ENCODE measurements around the gene DVL3.
A peak's percentile ranks its signal among the peaks of the same experiment; 100 is the strongest.
"Not testable (repeated sequence)": the region's sequence is repeated elsewhere in the genome, so short reads cannot be mapped to it uniquely, and the experiment has no call there.

The DVL3 gene

DNA sequence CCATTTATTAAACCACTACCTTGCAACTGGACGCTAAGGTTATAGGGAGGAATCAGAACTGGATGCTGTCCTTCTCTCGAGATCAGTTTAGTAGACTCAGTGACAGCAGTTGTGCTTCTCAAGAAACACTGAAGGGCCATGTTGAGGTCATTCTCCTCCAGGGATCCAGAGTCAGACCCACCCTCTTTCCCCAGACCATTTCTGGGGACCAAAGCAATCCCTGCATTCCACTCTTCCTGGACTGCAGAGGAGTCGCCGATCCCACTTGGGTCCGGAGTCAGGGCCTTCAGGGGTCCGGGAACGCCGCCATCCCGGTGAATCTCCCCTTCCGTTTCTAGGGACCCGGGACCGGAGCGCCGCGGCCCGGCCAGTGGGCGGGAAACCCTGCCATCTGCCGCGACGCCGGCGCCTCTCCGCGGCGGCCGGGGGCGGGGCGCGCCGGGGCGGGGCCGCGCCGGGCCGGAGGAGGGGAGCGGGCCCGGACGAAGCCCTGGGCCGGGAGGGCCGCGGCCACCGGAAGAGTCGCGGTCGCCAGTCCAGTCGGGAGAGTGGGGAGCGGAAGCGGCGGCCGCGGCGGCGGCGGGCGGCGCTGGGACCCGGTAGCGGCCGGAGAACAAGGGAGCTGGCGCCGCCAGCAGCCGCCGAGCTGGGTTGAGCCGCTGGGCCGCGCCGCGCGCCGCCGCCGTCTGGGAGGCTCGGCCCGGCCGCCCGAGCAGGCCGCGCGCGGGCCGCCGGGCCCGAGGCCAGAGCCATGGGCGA, at the start of gene DVL3:
TSS of gene DVL3 (plus strand) at position 493 of the 759 bp plus-strand sequence. CDS start at position 752, 259 bp downstream.
- TF ChIP-seq, protein P1, sequence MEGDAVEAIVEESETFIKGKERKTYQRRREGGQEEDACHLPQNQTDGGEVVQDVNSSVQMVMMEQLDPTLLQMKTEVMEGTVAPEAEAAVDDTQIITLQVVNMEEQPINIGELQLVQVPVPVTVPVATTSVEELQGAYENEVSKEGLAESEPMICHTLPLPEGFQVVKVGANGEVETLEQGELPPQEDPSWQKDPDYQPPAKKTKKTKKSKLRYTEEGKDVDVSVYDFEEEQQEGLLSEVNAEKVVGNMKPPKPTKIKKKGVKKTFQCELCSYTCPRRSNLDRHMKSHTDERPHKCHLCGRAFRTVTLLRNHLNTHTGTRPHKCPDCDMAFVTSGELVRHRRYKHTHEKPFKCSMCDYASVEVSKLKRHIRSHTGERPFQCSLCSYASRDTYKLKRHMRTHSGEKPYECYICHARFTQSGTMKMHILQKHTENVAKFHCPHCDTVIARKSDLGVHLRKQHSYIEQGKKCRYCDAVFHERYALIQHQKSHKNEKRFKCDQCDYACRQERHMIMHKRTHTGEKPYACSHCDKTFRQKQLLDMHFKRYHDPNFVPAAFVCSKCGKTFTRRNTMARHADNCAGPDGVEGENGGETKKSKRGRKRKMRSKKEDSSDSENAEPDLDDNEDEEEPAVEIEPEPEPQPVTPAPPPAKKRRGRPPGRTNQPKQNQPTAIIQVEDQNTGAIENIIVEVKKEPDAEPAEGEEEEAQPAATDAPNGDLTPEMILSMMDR (conservative IDR thresholded peaks at IDR 0.05; ENCODE audit: low read depth, low read length) = no peak
- DNase-seq (ENCODE audit: low read depth) = no peak
- peak within 1 kb of the TSS; percentile 99 for H3K4me3 ChIP-seq (ENCODE audit: low read length)

DNA sequence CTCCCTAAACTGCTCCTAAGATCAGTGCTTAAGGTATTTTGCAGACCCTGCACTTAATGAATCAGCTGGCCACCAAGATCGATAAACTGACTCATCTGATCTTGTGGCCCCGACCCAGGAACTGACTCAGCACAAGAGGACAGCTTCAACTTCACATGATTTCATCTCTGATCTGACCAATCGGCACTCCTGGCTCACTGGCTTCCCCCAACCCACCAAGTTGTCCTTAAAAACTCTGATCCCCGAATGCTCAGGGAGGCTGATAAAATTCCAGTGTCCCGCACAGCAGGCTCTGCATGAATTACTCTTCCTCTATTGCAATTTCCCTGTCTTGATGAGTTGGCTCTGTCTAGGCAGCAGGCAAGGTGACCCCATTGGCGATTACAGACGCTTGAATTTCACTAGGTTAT, 44.9 kb upstream of the DVL3 start:
- H3K4me3 ChIP-seq (ENCODE audit: low read length) = peak overlapping the region; percentile 14
- TF ChIP-seq, protein P1 (conservative IDR thresholded peaks at IDR 0.05; ENCODE audit: low read depth, low read length) = no peak
- no peak for DNase-seq (ENCODE audit: low read depth)

DNA sequence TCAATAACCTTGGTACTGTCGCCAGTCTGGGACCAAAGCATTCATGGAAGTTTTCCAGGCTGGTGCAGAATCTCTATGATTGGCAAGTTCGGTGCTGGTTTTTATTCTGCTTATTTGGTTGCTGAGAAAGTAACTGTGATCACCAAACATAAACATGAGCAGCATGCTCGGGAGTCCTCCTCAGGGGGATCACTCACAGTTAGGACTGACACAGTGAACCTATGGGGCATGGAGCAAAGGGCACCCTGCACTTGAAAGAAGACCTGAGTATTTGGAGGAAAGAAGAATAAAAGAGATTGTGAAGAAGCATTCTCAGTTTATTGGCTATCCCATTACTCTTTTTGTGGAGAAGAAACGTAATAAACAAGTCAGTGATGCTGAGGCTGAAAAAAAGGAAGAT, 39.2 kb upstream of the DVL3 start:
- no peak overlapping the region for H3K4me3 ChIP-seq (ENCODE audit: low read length)
- DNase-seq (ENCODE audit: low read depth) = no peak
- TF ChIP-seq, protein P1 (conservative IDR thresholded peaks at IDR 0.05; ENCODE audit: low read depth, low read length) = no peak

DNA sequence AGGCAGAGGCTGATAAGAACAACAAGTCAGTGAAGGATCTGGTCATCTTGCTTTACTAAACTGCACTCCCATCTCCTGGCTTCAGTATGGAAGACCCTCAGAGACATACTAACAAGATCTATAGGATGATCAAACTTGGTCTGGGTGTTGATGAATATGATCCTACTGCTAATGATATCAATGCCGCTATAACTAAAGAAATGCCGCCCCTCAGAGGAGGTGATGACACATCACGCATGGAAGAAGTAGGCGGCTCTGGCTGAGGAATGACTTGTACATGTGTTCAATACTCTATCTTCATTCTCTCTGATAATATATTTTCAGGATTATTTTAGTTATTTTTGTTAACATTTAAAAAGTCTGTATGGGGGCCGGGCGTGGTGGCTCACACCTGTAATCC, 37.5 kb upstream of the DVL3 start:
- H3K4me3 ChIP-seq (ENCODE audit: low read length) = no peak overlapping the region
- TF ChIP-seq, protein P1 (conservative IDR thresholded peaks at IDR 0.05; ENCODE audit: low read depth, low read length) = no peak
- no peak for DNase-seq (ENCODE audit: low read depth)

DNA sequence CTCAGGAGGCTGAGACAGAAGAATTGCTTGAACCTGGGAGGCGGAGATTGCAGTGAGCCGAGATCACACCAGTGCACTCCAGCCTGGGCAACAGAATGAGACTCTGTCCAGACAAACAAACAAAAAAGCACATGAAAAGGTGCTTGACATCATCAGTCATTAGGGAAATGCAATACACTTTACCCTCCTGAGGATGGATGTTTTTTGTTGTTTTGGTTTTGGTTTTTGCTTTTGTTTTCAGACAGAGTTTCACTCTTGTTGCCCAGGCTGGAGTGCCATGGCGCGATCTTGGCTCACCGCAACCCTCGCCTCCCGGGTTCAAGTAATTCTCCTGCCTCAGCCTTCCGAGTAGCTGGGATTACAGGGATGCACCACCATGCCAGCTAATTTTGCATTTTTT, 34.1 kb upstream of the DVL3 start:
- H3K4me3 ChIP-seq (ENCODE audit: low read length); DNase-seq (ENCODE audit: low read depth): not testable (repeated sequence)

DNA sequence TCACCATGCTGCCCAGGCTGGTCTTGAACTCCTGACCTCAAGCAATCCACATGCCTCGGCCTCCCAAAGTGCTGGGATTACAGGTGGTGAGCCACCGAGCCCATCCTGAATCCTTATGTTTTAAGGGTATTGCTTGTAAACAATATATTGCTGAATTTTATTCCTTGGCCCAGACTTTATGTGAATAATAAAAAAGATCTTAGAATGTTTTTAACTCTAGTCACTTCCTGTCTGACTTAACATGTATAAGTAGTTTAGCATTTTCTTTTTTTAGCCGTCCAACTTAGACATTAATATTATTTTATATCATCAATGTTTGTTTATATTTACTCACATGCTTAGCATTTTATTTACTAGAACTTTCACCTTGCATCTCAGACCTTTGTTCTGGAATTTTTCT, 29.2 kb upstream of the DVL3 start:
- H3K4me3 ChIP-seq (ENCODE audit: low read length) = no peak overlapping the region
- TF ChIP-seq, protein P1 (conservative IDR thresholded peaks at IDR 0.05; ENCODE audit: low read depth, low read length) = no peak
- no peak for DNase-seq (ENCODE audit: low read depth)

DNA sequence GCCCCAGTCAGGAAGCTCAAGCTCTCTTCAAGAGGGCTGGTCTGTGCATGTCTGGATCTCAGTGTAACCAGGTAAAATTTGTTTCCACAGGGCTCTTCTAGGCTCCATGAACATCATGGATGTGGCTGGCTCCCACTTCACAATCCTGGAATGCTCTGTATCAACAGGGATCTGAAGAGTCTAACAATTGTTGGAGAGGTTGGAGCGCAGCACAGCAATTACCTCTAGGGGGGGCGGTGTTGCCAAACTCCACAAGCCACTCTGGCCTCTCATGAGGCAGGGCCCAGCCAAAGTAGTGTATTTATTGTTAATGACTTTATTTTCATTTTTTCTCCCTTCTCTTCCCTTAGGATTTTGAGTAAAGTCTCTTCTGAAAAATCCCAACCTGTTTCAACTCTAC, 26.2 kb upstream of the DVL3 start:
- TF ChIP-seq, protein P1 (conservative IDR thresholded peaks at IDR 0.05; ENCODE audit: low read depth, low read length) = peak; percentile 63
- no peak overlapping the region for H3K4me3 ChIP-seq (ENCODE audit: low read length)
- no peak for DNase-seq (ENCODE audit: low read depth)
